HepG2 (cell line): ENCODE measurements around the gene DNASE1L2. TPM values are rescaled to one million over a fixed set of nuclear protein-coding genes. Genes with fewer than 3 reads are reported as not detected.

Source experiments
- ATAC-seq: fragments of 200-7000 bp; cut with Tn5 transposase; 3 replicates; pipeline ENCODE4 v1.9.1; 2020; ENCODE audit warnings: mild to moderate bottlenecking, moderate library complexity
- BruUV-seq: library from RNA; stranded (reverse); fragments of 400-500 nt; replicated peaks from 2 replicates; lab custom pipeline; 2021; lab: Mats Ljungman, UMichigan
- CTCF ChIA-PET: fragments of 300-600 bp; formaldehyde crosslinking; extraction: SDS; loops from one replicate; lab custom pipeline; 2021; ENCODE audit warnings: low total read pairs, inconsistent platforms, low intra/inter-chr PET ratio; lab: Yijun Ruan, JAX
- POLR2A ChIA-PET: fragments of 350-600 bp; sonication (Branson Sonifier 250); formaldehyde crosslinking; loops from one replicate; lab custom pipeline; 2020; ENCODE audit warnings: antibody characterized with exemption, inconsistent platforms; lab: Yijun Ruan, JAX
- DNase-seq: peaks from one replicate; pipeline ENCODE4 v3.0.0-alpha.2; 2015; ENCODE audit warnings: low spot score
- FAIRE-seq: peaks from 3 replicates; lab custom pipeline; 2011; peaks lifted over from hg19 to GRCh38; lab: Jason Lieb, UNC
- H2AFZ ChIP-seq: one replicate; pipeline ENCODE4 v1.6.1; 2011; ENCODE audit warnings: low read length, inconsistent platforms
- H3K27ac ChIP-seq: fragments of 300-600 bp; 3 replicates; pipeline ENCODE4 v1.8.0; 2011; ENCODE audit warnings: mixed run types, mild to moderate bottlenecking, mixed read lengths, low read length, inconsistent platforms; ENCODE audit not compliant: insufficient read depth; ENCODE audit errors: extremely low read length
- H3K27me3 ChIP-seq, 2 experiments: fragments of 200-600 bp in 1 of 2; 2 replicates in 1 of 2; 3 replicates in 1 of 2; pipeline versions ENCODE4 v1.6.0 to v1.8.0; 2011; ENCODE audit warnings: low read length in 2 of 2, mild to moderate bottlenecking in 2 of 2, moderate library complexity in 2 of 2, inconsistent platforms in 1 of 2; ENCODE audit not compliant: insufficient read depth in 2 of 2, control insufficient read depth in 1 of 2
- H3K36me3 ChIP-seq, 2 experiments: fragments of 200-600 bp in 1 of 2; replicated peaks in 1 of 2; 2 replicates in 1 of 2; 3 replicates in 1 of 2; pipeline versions ENCODE4 v1.5.1 to v1.8.0; 2011; ENCODE audit warnings: low read length in 2 of 2, inconsistent platforms in 1 of 2; ENCODE audit not compliant: insufficient read depth in 2 of 2, control insufficient read depth in 1 of 2
- H3K4me1 ChIP-seq: 2 replicates; pipeline ENCODE4 v1.5.1; 2012; ENCODE audit warnings: low read length, inconsistent platforms; ENCODE audit not compliant: insufficient read depth
- H3K4me2 ChIP-seq: 2 replicates; pipeline ENCODE4 v1.6.0; 2011; ENCODE audit warnings: low read depth, low read length, inconsistent platforms
- H3K4me3 ChIP-seq, 3 experiments: fragments of 200-600 bp in 1 of 3; sonication (generic), shearing (Covaris generic) in 1 of 3; replicated peaks in 1 of 3; 2 replicates each; pipeline ENCODE4 v1.5.1; 2011 to 2016; ENCODE audit warnings: low read length in 3 of 3, inconsistent platforms in 2 of 3, low read depth in 2 of 3, mild to moderate bottlenecking in 2 of 3, control low read depth in 1 of 3, mixed read lengths in 1 of 3; ENCODE audit not compliant: insufficient read depth in 1 of 3
- H3K79me2 ChIP-seq: one replicate; pipeline ENCODE4 v1.6.1; 2011; ENCODE audit warnings: low read length, inconsistent platforms; ENCODE audit not compliant: insufficient read depth
- H3K9ac ChIP-seq: 2 replicates; pipeline ENCODE4 v1.6.0; 2011; ENCODE audit warnings: mild to moderate bottlenecking, low read depth, low read length, inconsistent platforms; ENCODE audit not compliant: insufficient read depth
- H3K9me3 ChIP-seq: 2 replicates; pipeline ENCODE4 v1.5.1; 2012; ENCODE audit warnings: mild to moderate bottlenecking, low read length
- H4K20me1 ChIP-seq: 2 replicates; pipeline ENCODE4 v1.6.0; 2011; ENCODE audit warnings: inconsistent platforms, mild to moderate bottlenecking, low read length, moderate library complexity; ENCODE audit not compliant: insufficient read depth
- ADNP ChIP-seq: sonication (generic); formaldehyde crosslinking; IDR thresholded peaks from 2 replicates; pipeline ENCODE4 v1.4.0; 2020; ENCODE audit warnings: missing genetic modification reagents
- AGO1 ChIP-seq: fragments of 200-400 bp; formaldehyde crosslinking; IDR thresholded peaks from 2 replicates; pipeline ENCODE4 v1.6.1; 2017; ENCODE audit warnings: mild to moderate bottlenecking, low read depth, low read length, moderate library complexity; ENCODE audit not compliant: poor library complexity, severe bottlenecking
- FIP1L1 ChIP-seq: fragments of 200-400 bp; formaldehyde crosslinking; IDR thresholded peaks from 2 replicates; pipeline ENCODE4 v1.6.1; 2018; ENCODE audit warnings: low read depth, mild to moderate bottlenecking, low read length, moderate library complexity, borderline replicate concordance; ENCODE audit not compliant: insufficient read depth
- FOXO1 ChIP-seq: sonication (generic); formaldehyde crosslinking; IDR thresholded peaks from 2 replicates; pipeline ENCODE4 v1.4.0; 2020; ENCODE audit warnings: missing genetic modification reagents
- HNF4A ChIP-seq: sonication (generic); formaldehyde crosslinking; IDR thresholded peaks from 2 replicates; pipeline ENCODE4 v1.4.0; 2020; ENCODE audit warnings: missing genetic modification reagents
- MIER2 ChIP-seq: IDR thresholded peaks from 2 replicates; pipeline ENCODE4 v1.6.1; 2016; ENCODE audit warnings: missing biosample characterization, missing genetic modification reagents
- SMAD9 ChIP-seq: sonication (generic); formaldehyde crosslinking; IDR thresholded peaks from 2 replicates; pipeline ENCODE4 v1.5.1; 2020; ENCODE audit warnings: mild to moderate bottlenecking, missing genetic modification reagents
- ZNF234 ChIP-seq: sonication (generic); formaldehyde crosslinking; conservative IDR thresholded peaks from 2 replicates; pipeline ENCODE4 v1.5.1; 2020; ENCODE audit warnings: mild to moderate bottlenecking, missing genetic modification reagents
- ZNF629 ChIP-seq: sonication (generic); formaldehyde crosslinking; conservative IDR thresholded peaks from 2 replicates; pipeline ENCODE4 v1.5.0; 2020; ENCODE audit warnings: missing genetic modification reagents
- ZSCAN25 ChIP-seq: sonication (generic); formaldehyde crosslinking; IDR thresholded peaks from 2 replicates; pipeline ENCODE4 v1.8.0; 2022; ENCODE audit warnings: mild to moderate bottlenecking, missing genetic modification reagents
- WGBS: methylation state at CpG from one replicate; pipeline ENCODE4 v1.1.6; 2017; ENCODE audit warnings: low lambda C conversion rate; 5-methylcytosine and 5-hydroxymethylcytosine counted together
- in situ Hi-C: cut with HindIII; loops from 2 replicates; pipeline ENCODE4 v1.10.0; 2017; ENCODE audit warnings: low pct_unique_long_range_greater_than_20kb; ENCODE audit not compliant: extremely low pct_ligation_motif_present
- intact Hi-C: fragments of 100-400 bp; cut with micrococcal nuclease; formaldehyde crosslinking; loops from one replicate; pipeline ENCODE4 v1.10.0; 2022; ENCODE audit not compliant: unreplicated experiment
- polyA plus RNA-seq, 8 experiments: library from polyadenylated mRNA; depleted of rRNA in 3 of 8; stranded (reverse) in 7 of 8; unstranded in 1 of 8; fragments of >200 nt; fragmentation: Illumina TruSeq in 4 of 8; extraction: Trizol in 4 of 8; gene quantifications; 2 replicates each; pipeline versions ENCODE4 v1.2.1 to v1.2.3, GENCODE V29; 2011 to 2016; ENCODE audit warnings: low read depth in 4 of 8, missing spikeins in 1 of 8, mixed read lengths in 1 of 8; ENCODE audit not compliant: insufficient read depth in 1 of 8
- total RNA-seq, 5 experiments: library from RNA; depleted of rRNA; stranded (reverse); fragments of >200 nt; fragmentation: Illumina TruSeq; extraction: Trizol; gene quantifications; 2 replicates each; pipeline ENCODE4 v1.2.3, GENCODE V29; 2016; ENCODE audit warnings: low read depth in 1 of 5
- TF ChIP-seq, protein P1 (sequence below), 2 experiments: IDR thresholded peaks; 2 replicates each; pipeline ENCODE4 v1.6.1; 2011 to 2012; ENCODE audit warnings: low read length in 2 of 2, borderline replicate concordance in 1 of 2, low read depth in 1 of 2, mild to moderate bottlenecking in 1 of 2, moderate library complexity in 1 of 2
- TF ChIP-seq, protein P2 (sequence below): sonication (generic); formaldehyde crosslinking; IDR thresholded peaks from 2 replicates; pipeline ENCODE4 v1.4.0; 2020; ENCODE audit warnings: mild to moderate bottlenecking, missing genetic modification reagents
- TF ChIP-seq, protein P3 (sequence below): sonication (generic); formaldehyde crosslinking; IDR thresholded peaks from 2 replicates; pipeline ENCODE4 v1.9.0; 2021; ENCODE audit warnings: missing genetic modification reagents, mild to moderate bottlenecking, borderline replicate concordance

The DNASE1L2 gene
- total and polyA plus RNA-seq, 2 of the 13 experiments (the other 11 are each of a cell fraction or from before 2014, with no cell fraction given) = 0.44 to 0.50 TPM

DNA sequence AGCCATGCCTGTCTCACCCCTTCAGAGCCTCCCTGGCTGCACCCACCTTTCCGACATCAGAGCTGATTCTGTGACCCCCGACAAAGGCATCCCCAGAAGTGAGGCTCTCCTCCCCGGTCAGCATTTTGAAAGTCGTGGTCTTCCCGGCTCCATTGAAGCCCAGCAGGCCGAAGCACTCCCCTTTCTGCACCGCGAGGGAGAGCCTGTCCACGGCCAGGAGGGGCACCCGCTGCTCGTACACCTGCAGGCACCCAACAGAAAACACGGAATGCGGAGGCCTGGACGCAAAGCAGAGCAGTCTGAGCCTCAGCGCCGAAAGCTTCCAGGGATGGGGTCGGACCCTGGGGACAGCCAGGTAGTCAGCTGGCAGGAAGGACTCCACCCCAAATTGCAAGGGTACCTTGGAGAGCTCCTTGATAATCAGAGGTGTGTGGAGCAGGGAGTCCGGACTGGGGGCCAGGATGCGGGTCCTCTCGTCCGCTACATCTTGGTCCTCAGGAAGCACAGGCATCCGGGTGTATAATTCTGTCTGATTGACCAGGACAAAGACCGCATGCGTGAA, 44.8 kb downstream of the DNASE1L2 start:
- no peaks in the 10 kb centered on the region for H3K79me2 ChIP-seq
- POLR2A ChIA-PET = no interaction called here
- H3K4me1 ChIP-seq = peaks cover 21% of the 10 kb centered on the region; the same call in 1 of the 2 replicates
- no peaks in the 10 kb centered on the region for H4K20me1 ChIP-seq
- H3K27me3 ChIP-seq = peaks cover 37 to 88% of the 10 kb centered on the region in 2 experiments; a peak in 4 of 5 replicates
- in situ Hi-C loops (no loop called here), intact Hi-C loops (no loop called here)
- no peak overlapping the region for H3K9ac ChIP-seq
- H3K36me3 ChIP-seq = no peaks in the 10 kb centered on the region
- no peak for DNase-seq
- no peak for FAIRE-seq
- no peak overlapping the region for H3K4me2 ChIP-seq
- H2AFZ ChIP-seq = no peak overlapping the region
- ATAC-seq = no peak
- H3K9me3 ChIP-seq = no peaks in the 10 kb centered on the region
- TF ChIP-seq ZSCAN25 (CRISPR knock-in tag) = no peak
- 0 out of 2 replicates have a peak, but pooled peaks have one; percentile 31 for TF ChIP-seq MIER2 (CRISPR knock-in tag)
- TF ChIP-seq, protein P1, sequence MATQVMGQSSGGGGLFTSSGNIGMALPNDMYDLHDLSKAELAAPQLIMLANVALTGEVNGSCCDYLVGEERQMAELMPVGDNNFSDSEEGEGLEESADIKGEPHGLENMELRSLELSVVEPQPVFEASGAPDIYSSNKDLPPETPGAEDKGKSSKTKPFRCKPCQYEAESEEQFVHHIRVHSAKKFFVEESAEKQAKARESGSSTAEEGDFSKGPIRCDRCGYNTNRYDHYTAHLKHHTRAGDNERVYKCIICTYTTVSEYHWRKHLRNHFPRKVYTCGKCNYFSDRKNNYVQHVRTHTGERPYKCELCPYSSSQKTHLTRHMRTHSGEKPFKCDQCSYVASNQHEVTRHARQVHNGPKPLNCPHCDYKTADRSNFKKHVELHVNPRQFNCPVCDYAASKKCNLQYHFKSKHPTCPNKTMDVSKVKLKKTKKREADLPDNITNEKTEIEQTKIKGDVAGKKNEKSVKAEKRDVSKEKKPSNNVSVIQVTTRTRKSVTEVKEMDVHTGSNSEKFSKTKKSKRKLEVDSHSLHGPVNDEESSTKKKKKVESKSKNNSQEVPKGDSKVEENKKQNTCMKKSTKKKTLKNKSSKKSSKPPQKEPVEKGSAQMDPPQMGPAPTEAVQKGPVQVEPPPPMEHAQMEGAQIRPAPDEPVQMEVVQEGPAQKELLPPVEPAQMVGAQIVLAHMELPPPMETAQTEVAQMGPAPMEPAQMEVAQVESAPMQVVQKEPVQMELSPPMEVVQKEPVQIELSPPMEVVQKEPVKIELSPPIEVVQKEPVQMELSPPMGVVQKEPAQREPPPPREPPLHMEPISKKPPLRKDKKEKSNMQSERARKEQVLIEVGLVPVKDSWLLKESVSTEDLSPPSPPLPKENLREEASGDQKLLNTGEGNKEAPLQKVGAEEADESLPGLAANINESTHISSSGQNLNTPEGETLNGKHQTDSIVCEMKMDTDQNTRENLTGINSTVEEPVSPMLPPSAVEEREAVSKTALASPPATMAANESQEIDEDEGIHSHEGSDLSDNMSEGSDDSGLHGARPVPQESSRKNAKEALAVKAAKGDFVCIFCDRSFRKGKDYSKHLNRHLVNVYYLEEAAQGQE (IDR thresholded peaks at IDR 0.05; ENCODE audit: borderline replicate concordance in 1 of 2, low read depth in 1 of 2, low read length in 2 of 2) = peak; percentile 29 to 86
- no TSS peak for BruUV-seq
- no peak overlapping the region for H3K4me3 ChIP-seq
- no peak overlapping the region for H3K27ac ChIP-seq
- CTCF ChIA-PET = no interaction called here
- 16% methylated on average over 9 of the region's 24 CpGs for WGBS

DNA sequence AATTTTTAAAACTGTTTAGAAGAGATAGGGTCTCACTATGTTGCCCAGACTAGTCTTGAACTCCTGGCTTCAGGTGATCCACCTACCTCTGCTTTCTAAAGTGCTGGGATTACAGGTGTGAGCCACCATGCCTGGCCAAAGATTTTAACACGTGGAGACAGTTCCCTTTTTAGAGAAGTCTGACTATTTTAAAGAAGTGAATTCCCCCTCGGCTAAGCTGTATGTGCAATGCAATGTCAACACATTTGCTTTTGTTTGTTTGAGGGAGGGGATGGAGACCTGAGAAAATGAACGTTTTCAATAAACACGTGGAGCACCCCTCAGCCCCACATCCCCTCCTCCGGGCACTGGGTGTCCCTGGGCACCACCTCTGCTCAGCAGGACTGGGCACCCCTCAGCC, 46.0 kb downstream of the DNASE1L2 start:
- H2AFZ ChIP-seq = no peak overlapping the region
- ChIA-PET CTCF (no interaction called here), POLR2A (no interaction called here)
- no TSS peak for BruUV-seq
- ATAC-seq (no peak), FAIRE-seq (no peak), DNase-seq (no peak)
- 6% methylated on average over 5 of the region's 5 CpGs for WGBS
- no peak overlapping the region for H3K4me3 ChIP-seq
- in situ Hi-C loops = no loop called here
- H3K27me3 ChIP-seq = peaks cover 31 to 86% of the 10 kb centered on the region in 2 experiments; a peak in 4 of 5 replicates
- no peak overlapping the region for H3K9ac ChIP-seq
- intact Hi-C loops = no loop called here
- H3K4me1 ChIP-seq = peaks cover 10% of the 10 kb centered on the region; the same call in 1 of the 2 replicates
- no peak overlapping the region for H3K4me2 ChIP-seq
- no peaks in the 10 kb centered on the region for H4K20me1 ChIP-seq
- no peak overlapping the region for H3K27ac ChIP-seq
- no peaks in the 10 kb centered on the region for H3K36me3 ChIP-seq
- no peaks in the 10 kb centered on the region for H3K9me3 ChIP-seq
- H3K79me2 ChIP-seq = no peaks in the 10 kb centered on the region
- TF ChIP-seq, protein P2, sequence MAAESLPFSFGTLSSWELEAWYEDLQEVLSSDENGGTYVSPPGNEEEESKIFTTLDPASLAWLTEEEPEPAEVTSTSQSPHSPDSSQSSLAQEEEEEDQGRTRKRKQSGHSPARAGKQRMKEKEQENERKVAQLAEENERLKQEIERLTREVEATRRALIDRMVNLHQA (CRISPR knock-in tag) = no peak
- TF ChIP-seq ZNF234 (CRISPR knock-in tag) = no peak
- TF ChIP-seq, protein P3, sequence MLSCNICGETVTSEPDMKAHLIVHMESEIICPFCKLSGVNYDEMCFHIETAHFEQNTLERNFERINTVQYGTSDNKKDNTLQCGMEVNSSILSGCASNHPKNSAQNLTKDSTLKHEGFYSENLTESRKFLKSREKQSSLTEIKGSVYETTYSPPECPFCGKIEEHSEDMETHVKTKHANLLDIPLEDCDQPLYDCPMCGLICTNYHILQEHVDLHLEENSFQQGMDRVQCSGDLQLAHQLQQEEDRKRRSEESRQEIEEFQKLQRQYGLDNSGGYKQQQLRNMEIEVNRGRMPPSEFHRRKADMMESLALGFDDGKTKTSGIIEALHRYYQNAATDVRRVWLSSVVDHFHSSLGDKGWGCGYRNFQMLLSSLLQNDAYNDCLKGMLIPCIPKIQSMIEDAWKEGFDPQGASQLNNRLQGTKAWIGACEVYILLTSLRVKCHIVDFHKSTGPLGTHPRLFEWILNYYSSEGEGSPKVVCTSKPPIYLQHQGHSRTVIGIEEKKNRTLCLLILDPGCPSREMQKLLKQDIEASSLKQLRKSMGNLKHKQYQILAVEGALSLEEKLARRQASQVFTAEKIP = no peak
- no peak for TF ChIP-seq SMAD9 (CRISPR knock-in tag)
- TF ChIP-seq FIP1L1 = no peak
- TF ChIP-seq ADNP (CRISPR knock-in tag) = no peak
- no peak for TF ChIP-seq HNF4A (CRISPR knock-in tag)
- no peak for TF ChIP-seq FOXO1 (CRISPR knock-in tag)
- no peak for TF ChIP-seq AGO1
- TF ChIP-seq ZNF629 (CRISPR knock-in tag) = no peak
